ENCODE measurements around the gene OCA2.
"Not testable (repeated sequence)": the region's sequence is repeated elsewhere in the genome, so short reads cannot be mapped to it uniquely, and the experiment has no call there.

OCA2 gene

DNA sequence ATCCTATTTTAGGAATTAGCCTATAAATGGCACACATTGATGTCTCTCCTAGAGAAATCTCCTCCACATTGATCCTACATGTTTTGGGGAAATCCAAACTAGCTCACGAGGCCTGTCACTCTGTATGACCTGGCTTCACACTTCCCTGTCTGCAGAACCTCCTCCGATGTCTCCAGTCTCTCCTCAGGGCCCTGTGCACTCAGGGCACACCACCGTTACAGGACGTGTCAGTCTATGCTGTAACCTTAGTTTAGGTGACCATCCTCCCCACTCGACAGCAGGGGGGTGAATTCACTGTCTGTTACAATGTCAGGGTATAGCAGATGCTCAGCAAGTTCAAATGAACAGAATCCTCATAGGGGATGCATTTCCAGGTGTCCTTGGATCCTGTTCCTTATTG, 249.1 kb downstream of the OCA2 start:
- DNase-seq (ENCODE audit: low read depth in 2 of 2), result no peak

DNA sequence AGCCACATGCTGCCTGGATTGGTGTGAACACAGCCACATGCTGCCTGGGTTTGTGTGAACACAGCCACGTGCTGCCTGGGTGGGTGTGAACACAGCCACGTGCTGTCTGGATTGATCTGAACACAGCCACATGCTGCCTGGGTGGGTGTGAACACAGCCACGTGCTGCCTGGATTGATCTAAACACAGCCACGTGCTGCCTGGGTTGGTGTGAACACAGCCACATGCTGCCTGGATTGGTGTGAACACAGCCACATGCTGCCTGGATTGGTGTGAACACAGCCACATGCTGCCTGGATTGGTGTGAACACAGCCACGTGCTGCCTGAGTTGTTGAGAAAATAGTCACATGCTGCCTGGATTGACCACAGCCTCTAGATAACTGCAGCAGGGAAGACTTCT, 250.2 kb downstream of the OCA2 start:
- not testable (repeated sequence) for DNase-seq (ENCODE audit: low read depth in 2 of 2)

DNA sequence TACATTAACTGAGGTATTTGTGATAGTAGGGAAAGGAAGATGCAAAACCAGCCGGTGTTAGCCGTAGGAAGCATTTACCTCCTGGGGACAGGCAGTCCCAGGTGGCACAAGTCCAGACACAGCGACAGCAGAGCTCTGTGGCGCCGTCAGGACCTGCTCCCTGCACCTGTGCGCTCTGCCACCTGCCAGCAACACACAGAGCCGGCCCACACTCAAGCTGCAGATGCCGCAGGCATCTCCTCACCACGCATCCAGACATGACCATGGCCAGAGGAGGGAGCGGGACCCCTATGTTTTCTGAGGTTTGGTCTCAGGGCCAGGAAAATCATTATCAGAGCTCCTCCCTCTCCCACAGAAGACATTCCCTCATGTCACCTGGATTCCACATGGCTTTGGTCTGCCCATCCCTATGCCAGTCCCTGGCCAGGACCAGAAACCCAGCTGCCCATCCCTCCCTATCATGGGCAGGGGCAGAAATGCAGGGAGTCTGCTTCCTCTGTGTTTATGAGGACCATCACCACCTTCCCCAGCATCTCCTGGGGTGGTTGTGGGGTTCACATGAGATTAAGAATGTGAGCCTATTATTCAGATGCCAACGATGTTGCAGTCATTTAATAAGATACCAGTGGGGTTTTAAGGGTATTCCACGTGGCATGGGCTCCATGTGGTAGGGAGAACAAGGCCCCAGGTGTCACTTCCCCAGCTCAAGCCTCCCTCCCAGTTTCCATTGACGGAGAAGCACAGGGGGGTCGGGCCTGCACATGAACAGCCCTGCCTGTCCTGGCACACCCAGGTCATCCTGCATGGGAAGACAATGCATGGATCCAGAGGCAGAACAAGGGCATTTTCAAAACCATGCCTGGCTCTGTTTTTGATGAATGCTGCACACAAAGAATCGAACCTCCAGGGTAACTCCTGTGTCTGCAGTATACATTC, 251.1 kb downstream of the OCA2 start:
- DNase-seq (ENCODE audit: low read depth in 2 of 2), result no peak

DNA sequence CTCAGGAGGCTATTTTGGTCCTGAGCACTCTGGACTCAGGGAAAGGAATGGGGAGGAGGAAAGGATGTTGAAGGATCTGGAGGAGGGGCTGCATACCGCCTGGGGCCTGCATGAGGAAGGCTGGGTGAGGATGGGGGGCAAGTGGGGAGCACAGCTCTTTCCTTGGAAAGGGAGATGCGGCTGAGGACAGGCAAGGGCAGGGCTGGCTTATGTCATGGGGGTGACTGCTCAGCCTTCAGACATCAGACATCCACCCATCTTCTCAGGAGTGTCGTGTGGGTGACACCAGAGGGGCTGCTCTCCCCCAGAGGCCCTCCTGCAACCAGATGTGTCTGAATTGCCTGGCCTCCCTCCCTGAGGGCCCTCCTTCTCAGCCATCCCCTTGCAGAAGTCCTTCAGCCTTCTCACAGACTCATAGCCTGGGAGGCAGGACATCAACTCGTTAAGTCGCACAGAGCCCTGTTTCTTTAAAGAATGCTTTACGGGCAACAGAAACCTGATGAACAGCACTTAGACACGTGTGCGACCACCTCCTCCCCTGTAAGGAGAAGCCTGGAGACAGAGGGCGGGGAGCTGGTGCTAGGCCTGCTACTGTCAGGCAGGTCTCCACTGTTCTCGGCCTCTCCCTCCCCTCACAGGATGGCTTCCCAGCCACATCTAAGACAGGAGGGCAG, 252.3 kb downstream of the OCA2 start:
- DNase-seq (ENCODE audit: low read depth in 2 of 2), result no peak

- no peak for DNase-seq (ENCODE audit: low read depth in 2 of 2)
Measured at GRCh38 chr15:27845535-27846369, 253.4 kb downstream of the OCA2 start.

DNA sequence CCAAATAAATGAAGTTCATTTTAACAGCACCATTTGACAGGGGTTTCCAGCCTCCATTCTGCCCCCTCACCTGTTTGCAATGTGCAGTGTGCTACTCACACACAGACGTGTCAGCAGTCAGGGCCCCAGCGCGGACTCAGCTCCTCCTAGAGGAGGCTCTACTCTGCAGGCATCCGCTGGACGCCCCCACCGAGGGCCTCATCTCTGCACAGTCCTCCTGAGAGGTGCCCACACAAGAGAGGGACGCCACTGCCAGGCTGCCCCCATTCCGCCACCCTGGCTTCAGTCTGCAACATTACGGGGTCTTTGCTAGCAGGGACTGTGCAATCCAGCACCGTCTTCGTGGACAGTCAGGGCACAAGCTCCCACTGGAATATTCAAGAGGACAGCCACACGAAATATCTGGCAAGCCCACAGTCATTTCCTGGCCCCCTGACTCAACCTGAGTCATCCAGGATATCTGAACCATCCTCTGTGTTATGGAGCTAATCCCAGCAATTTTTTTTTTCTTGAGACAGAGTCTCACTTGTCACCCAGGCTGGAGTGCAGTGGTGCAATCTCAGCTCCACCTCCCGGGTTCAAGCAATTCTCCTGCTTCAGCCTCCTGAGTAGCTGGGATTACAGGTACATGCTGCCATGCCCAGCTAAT, 255.0 kb downstream of the OCA2 start:
- no peak for DNase-seq (ENCODE audit: low read depth in 2 of 2)

- no peak for DNase-seq (ENCODE audit: low read depth in 2 of 2)
Measured at GRCh38 chr15:27843146-27843545, 256.0 kb downstream of the OCA2 start.

DNA sequence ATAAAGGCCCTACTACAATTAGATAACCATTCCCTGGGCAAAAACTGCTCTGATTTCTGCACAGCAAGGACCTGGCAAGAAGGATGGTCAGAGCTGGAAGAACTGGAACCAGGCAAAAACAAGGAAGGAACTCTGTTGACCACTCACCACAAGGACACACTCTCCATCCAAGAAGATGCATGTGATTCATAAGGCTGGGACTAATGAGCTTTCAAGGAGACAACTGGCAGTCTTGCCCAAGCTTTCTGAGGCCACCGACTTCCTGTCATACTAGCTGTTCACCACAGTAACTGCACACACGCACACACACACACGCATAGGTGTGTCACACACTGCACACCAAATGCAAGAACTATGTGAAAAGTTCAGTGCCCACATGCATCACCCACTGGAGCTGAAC, 256.6 kb downstream of the OCA2 start:
- no peak for DNase-seq (ENCODE audit: low read depth in 2 of 2)

DNA sequence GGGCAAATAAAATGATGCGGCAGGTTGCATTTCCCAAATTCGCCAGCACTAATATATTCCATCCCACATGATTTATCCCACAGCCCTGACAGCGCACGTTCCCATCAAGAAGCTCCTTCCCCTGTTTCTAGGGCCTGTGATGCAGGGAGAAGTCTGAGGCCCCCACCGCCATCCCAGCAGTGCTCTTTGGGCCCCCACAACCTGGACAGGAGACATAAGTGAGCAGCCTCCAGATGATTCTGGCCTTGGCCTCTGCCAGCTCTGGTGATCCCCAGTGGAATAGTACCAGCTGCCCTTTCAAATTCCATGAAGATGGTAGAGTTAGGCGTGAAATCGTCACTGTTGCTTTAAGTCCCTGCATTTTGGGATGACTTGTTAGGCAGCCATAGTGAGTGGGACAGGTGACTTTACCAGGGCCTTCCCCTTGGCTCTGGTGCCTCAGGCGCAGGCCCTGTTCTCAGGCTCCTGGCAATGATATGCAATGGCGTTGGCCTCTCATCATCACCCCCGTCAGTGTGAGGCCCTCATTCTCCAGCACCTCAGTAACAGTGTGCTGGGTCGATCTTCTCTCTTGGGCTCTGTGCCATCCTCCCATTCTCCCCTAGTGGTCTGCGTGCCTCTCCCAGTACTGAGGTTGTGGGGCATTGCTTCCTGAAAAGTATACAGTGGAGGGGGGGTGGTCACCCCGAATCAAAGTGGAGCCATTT, 263.7 kb downstream of the OCA2 start:
- no peak for DNase-seq (ENCODE audit: low read depth in 2 of 2)

- DNase-seq (ENCODE audit: low read depth in 2 of 2), result no peak
Measured at GRCh38 chr15:27834684-27835083, 264.4 kb downstream of the OCA2 start.

GRCh38 chr15:27833974-27834373, 265.1 kb downstream of the OCA2 start:
- DNase-seq (ENCODE audit: low read depth in 2 of 2), result no peak

- DNase-seq (ENCODE audit: low read depth in 2 of 2), result no peak
Measured at GRCh38 chr15:27833178-27833577, 265.9 kb downstream of the OCA2 start.

- no peak for DNase-seq (ENCODE audit: low read depth in 2 of 2)
Measured at GRCh38 chr15:27832237-27832596, 266.9 kb downstream of the OCA2 start.

- DNase-seq (ENCODE audit: low read depth in 2 of 2), result no peak
Measured at GRCh38 chr15:27831384-27832236, 267.5 kb downstream of the OCA2 start.

GRCh38 chr15:27828746-27829145, 270.4 kb downstream of the OCA2 start:
- no peak for DNase-seq (ENCODE audit: low read depth in 2 of 2)

DNA sequence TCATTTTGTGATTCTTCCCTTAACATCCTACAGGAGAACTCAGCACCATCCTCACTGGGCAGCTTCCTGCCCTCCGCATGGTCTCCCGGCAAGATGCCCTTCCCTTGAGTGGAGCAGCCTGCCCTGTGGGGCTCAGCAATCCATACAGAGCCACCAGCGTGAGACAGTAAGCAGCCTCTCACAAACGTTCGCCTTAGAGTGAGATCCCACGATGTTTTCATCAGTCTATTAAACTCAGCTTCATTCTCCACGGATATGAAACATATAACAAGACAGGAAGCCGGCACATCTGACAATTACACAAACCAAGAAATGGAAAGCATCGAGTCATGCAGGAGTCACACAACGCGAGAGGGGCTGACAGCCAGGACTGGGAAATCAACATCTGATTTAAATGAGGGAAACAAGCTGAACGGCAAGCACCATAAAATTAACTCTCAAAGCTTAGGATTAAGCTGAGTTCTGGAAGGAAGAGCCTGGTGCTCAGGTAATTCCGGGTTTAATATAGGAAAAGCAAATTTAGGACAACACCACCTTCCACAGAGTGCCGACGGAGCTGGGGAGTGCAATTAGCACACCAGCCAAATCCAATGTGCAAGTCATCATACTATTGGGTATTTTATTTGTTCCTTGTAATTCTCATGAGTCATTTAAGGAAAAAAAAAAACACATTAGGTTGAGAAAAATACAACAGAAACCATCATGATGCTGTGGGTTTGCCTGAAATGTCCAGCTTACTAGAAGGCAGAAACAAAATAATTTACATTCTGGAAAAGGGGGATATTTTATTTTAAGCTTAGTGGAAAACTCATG, 272.0 kb downstream of the OCA2 start:
- no peak for DNase-seq (ENCODE audit: low read depth in 2 of 2)

DNA sequence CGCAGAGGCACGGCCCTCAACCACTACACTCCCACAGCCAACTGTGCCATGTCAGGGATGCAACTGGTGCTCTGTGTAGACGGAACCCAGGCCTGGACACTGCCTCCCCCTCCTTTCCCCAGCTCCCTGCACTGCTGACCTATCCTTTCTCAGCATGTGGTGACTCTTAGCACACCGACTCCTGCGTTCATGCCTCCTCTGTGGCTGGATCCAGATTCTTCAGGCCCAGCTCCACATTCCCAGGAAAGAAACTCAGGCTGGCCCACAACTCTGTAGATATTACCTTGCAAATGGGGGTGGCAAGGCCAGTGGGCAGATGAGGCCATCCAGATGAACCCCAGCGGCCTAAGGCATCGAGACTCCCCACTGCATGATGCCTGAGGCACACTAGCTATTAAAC, 272.7 kb downstream of the OCA2 start:
- no peak for DNase-seq (ENCODE audit: low read depth in 2 of 2)

- DNase-seq (ENCODE audit: low read depth in 2 of 2), result no peak
Measured at GRCh38 chr15:27824841-27825422, 274.2 kb downstream of the OCA2 start.

DNA sequence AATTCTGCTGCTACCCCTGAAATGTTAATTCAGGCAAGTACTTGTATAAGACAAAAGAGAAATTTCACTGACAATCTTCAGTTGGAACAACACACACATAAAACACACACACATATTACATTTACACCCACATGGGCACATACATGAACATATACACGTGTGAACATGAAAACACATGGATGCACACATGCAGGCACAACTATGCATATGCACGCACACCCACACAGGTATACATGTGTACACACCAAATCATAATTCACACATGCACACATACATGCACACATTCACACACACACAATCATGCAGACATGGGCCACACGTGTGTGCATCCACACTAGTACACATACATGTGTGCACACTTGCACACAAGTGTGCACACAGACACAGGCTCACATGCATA, 277.8 kb downstream of the OCA2 start:
- no peak for DNase-seq (ENCODE audit: low read depth in 2 of 2)

Measured in stimulated activated CD8-positive, alpha-beta memory T cell treated with anti-CD3 and anti-CD28 coated beads, Interleukin-2, amount 100 ng/mL, for 48 hours (primary cell).